Measurements from ENCODE around the gene PIK3R1. TPM values are rescaled to one million over a fixed set of nuclear protein-coding genes. Genes with fewer than 3 reads are reported as not detected.

Gene PIK3R1
- total RNA-seq, 1 donor = 73.8 TPM

DNA sequence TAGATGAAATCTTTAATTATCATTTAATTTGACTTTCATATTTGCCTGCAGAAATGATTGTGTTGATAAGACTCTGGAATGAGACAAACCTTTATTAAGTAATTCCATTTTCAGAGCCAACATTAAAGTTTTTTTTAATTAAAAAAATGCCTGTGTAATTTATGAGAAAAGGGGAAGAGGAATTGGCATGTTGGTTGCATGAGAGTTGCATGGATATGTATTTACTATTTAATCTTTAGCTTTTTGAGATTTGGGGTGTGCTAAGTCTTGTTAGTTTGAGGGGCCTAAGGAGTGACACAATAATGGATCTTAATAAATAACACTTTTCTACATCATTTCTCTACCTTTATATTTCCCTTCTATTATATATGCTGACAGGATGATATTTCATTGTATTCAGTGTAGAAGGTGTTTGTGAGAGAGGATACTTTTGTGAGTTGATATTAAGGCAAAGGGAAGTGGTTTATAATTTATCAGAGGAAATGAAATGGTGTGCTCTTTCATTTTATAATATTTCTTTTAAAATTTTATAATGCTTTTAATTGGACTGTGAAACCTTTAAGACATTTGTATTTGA, 54.9 kb downstream of the PIK3R1 start:
- TF ChIP-seq, protein P1, sequence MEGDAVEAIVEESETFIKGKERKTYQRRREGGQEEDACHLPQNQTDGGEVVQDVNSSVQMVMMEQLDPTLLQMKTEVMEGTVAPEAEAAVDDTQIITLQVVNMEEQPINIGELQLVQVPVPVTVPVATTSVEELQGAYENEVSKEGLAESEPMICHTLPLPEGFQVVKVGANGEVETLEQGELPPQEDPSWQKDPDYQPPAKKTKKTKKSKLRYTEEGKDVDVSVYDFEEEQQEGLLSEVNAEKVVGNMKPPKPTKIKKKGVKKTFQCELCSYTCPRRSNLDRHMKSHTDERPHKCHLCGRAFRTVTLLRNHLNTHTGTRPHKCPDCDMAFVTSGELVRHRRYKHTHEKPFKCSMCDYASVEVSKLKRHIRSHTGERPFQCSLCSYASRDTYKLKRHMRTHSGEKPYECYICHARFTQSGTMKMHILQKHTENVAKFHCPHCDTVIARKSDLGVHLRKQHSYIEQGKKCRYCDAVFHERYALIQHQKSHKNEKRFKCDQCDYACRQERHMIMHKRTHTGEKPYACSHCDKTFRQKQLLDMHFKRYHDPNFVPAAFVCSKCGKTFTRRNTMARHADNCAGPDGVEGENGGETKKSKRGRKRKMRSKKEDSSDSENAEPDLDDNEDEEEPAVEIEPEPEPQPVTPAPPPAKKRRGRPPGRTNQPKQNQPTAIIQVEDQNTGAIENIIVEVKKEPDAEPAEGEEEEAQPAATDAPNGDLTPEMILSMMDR (IDR thresholded peaks at IDR 0.05; ENCODE audit: insufficient read depth, low read depth, low read length) = no peak
- H3K4me3 ChIP-seq (ENCODE audit: low read depth, low read length) = no peak overlapping the region
- DNase-seq (ENCODE audit: low read depth) = no peak

DNA sequence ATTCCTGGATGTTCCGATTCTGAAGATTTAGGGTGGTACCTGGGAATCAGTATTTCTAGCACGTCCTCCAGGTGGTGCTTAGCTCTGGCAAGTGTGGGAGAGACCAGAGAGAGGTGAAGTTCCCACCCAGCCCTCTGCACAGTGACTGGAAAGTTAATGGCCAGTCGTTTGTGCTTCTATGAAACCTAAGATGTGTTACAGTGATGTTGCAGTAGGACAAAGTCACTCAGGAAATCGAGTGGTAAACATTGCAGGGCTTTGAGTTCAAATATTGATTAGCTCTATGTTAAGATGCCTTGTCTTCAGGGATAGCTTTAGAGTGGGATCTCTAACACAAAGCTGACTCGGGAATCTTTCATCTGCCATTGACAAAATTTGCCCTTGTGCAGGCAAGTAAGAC, 55.6 kb downstream of the PIK3R1 start:
- no peak overlapping the region for H3K4me3 ChIP-seq (ENCODE audit: low read depth, low read length)
- TF ChIP-seq, protein P1 (IDR thresholded peaks at IDR 0.05; ENCODE audit: insufficient read depth, low read depth, low read length) = no peak
- DNase-seq (ENCODE audit: low read depth) = no peak

DNA sequence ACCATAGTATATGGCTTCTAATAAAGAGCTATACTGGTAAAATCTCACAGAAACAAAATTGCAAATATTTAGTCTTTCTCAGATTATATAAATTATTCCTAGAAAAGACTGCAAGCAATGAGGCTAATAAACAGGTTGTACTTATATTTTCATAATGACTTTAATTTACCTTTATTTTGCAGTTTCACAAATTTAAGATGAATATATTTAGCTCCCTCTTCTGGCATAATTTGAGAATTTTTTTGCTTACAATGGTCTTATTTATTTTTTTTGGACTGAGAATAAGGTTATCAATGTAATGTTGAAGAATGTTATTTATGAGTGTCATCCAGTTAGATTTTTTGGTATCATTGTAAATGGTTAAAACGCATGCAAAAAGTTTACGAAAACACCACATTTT, 56.7 kb downstream of the PIK3R1 start:
- no peak overlapping the region for H3K4me3 ChIP-seq (ENCODE audit: low read depth, low read length)
- TF ChIP-seq, protein P1 (IDR thresholded peaks at IDR 0.05; ENCODE audit: insufficient read depth, low read depth, low read length) = peak; percentile 30
- DNase-seq (ENCODE audit: low read depth) = peak; percentile 29

DNA sequence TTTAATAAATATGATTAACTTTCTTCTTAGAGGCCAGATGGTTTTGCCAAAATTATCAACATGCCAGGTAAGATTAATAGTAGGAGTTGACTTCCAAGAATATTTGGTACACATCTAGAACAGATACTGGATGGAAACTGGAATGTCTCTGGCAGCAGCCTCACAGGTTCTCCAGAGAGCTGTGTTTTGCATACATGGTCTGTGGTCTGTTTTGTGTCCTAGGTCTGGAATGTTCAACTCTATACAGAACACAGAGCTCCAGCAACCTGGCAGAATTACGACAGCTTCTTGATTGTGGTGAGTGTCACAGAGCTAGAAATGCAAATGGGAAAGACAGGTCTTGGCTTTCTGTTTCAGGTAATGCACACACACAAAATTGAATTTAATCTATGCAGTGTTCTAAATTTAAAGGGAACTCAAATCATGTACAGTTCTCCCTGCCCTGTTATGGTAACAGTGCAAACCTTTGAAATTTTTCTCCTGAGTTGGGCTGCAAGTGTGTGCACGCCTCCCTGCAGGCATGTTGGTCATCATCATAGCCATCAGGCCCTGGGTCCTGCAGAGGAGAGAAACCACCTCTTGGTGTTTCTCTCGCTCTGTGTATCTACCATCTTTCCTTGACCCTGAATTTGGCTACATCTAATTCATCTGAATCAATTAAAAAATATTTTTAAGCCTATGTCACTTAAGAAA, 58.3 kb downstream of the PIK3R1 start:
- TF ChIP-seq, protein P1 (IDR thresholded peaks at IDR 0.05; ENCODE audit: insufficient read depth, low read depth, low read length) = no peak
- H3K4me3 ChIP-seq (ENCODE audit: low read depth, low read length) = no peak overlapping the region
- no peak for DNase-seq (ENCODE audit: low read depth)

DNA sequence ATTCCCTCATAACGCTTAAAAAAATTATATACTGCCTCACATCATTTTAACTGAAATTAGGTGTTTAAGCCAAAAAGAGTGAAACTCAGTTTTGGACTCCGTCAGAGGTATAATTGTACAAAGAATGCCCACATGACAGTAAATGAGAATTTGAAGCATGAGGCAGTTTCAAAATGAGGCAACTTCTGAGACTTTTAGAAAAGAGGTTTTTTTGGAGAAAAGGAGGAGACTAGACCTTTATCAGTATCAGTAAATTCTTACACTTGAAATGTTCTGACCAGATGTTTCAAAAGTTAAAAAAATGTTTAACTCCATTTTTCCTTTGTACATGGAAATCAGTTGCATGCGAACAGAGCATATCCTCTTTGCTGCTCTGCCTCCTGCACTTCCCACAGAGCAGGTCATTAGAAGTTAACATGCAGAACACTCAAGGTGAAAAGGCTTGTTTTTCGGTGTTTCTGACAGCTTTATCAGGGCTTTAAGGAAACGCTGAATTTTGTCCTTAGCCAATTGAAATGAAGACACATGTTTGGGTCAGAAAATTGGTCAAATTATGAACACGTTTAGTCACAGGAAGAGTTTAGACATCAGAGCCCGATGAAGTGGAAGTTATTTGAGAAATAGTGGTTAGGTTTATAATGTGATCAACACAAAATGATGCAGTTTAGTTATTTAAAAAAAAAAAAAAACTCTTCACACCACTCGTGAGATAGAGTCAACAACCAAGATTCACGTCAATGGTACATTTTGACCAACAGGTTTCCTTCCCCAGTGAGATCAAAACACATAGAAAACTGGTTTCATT, 59.5 kb downstream of the PIK3R1 start:
- TF ChIP-seq, protein P1 (IDR thresholded peaks at IDR 0.05; ENCODE audit: insufficient read depth, low read depth, low read length) = no peak
- no peak for DNase-seq (ENCODE audit: low read depth)
- no peak overlapping the region for H3K4me3 ChIP-seq (ENCODE audit: low read depth, low read length)

DNA sequence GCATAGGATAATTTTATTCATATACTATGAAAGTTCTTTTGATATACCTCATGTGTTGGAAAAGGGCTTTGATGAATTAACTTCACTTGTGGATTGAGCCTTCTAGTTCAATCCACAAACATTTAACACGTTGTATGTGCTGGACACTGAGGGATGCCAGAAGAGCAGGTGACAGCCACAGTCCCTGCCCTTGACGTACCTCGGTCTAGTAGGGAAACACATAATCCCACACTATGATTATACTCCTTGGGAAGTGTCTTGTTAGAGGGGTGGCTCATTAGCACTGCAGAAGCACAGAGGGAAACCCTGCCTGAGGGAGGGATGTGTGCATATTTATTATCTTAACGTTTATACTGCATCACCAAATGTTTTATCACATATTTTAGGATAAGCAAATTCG, 61.2 kb downstream of the PIK3R1 start:
- no peak for DNase-seq (ENCODE audit: low read depth)
- TF ChIP-seq, protein P1 (IDR thresholded peaks at IDR 0.05; ENCODE audit: insufficient read depth, low read depth, low read length) = no peak
- no peak overlapping the region for H3K4me3 ChIP-seq (ENCODE audit: low read depth, low read length)
